Activated B cell treated with CpG ODN at 0.5 μM for 24 hours (primary cell): Measurements from ENCODE around the gene SRSF5. TPM values are rescaled to one million over a fixed set of nuclear protein-coding genes. Genes with fewer than 3 reads are reported as not detected.

Source experiments
- ATAC-seq: fragments of 200-7000 bp; cut with Tn5 transposase; one replicate; pipeline ENCODE4 v1.10.0; 2021; ENCODE audit warnings: low read depth, mild to moderate bottlenecking, moderate library complexity
- CTCF ChIA-PET: fragments of 350-600 bp; sonication (Branson Sonifier 250); formaldehyde crosslinking; loops from one replicate; lab custom pipeline; 2021; ENCODE audit warnings: antibody characterized with exemption; lab: Charles Lee
- POLR2A ChIA-PET: fragments of 350-600 bp; sonication (Branson Sonifier 250); formaldehyde crosslinking; loops from one replicate; lab custom pipeline; 2021; ENCODE audit warnings: antibody characterized with exemption; lab: Charles Lee
- DNase-seq: peaks from one replicate; pipeline ENCODE4 v3.0.0; 2022
- H3K27ac Mint-ChIP-seq: one replicate; pipeline ENCODE4 v1.8.0; 2020; ENCODE audit warnings: mixed read lengths
- H3K27me3 Mint-ChIP-seq: one replicate; pipeline ENCODE4 v1.8.0; 2021; ENCODE audit warnings: mixed read lengths
- H3K36me3 Mint-ChIP-seq: one replicate; pipeline ENCODE4 v1.8.0; 2021; ENCODE audit warnings: low read depth, mixed read lengths
- H3K4me1 Mint-ChIP-seq: one replicate; pipeline ENCODE4 v1.8.0; 2021; ENCODE audit warnings: mixed read lengths
- H3K4me3 Mint-ChIP-seq: one replicate; pipeline ENCODE4 v1.8.0; 2020; ENCODE audit warnings: mild to moderate bottlenecking, mixed read lengths
- H3K9me3 Mint-ChIP-seq: one replicate; pipeline ENCODE4 v1.8.0; 2020; ENCODE audit warnings: mixed read lengths
- CTCF ChIP-seq: fragments of 200-600 bp; IDR thresholded peaks from one replicate; pipeline ENCODE4 v1.8.0; 2022; ENCODE audit warnings: antibody characterized with exemption, mild to moderate bottlenecking
- intact Hi-C: fragments of 100-400 bp; cut with micrococcal nuclease; formaldehyde crosslinking; loops from one replicate; pipeline ENCODE4 v1.15.1; 2024
- total RNA-seq: library from RNA; stranded (reverse); gene quantifications from 2 replicates; pipeline ENCODE4 v1.2.3, GENCODE V29; 2022

Gene SRSF5
- total RNA-seq, 1 donor from 2014 or later, result 422 TPM

- Mint-ChIP-seq H3K4me1 (peaks cover 8% of the 10 kb centered on the region), H3K4me3 (no peak overlapping the region), H3K27me3 (no peaks in the 10 kb centered on the region), H3K27ac (no peak overlapping the region), H3K9me3 (no peaks in the 10 kb centered on the region), H3K36me3 (no peaks in the 10 kb centered on the region)
- intact Hi-C loops, result no loop called here
- ChIA-PET POLR2A (interaction anchor here (3.1 kb wide), 1 partner anchor 14 kb away, joined by 14 read pairs; the partner anchor contains the start of gene SRSF5), CTCF (no interaction called here)
- ATAC-seq (no peak), DNase-seq (no peak)
- TF ChIP-seq CTCF, result no peak
Measured at GRCh38 chr14:69752773-69753172, 14.2 kb upstream of the SRSF5 start.

GRCh38 chr14:69753860-69754259, 13.1 kb upstream of the SRSF5 start:
- CTCF ChIA-PET, result no interaction called here
- no peak for TF ChIP-seq CTCF
- no peaks in the 10 kb centered on the region for H3K27me3 Mint-ChIP-seq
- no peak overlapping the region for H3K27ac Mint-ChIP-seq
- ATAC-seq (no peak), DNase-seq (no peak)
- intact Hi-C loops, result no loop called here
- POLR2A ChIA-PET, result interaction anchor here (0.7 to 3.1 kb wide), 2 partner anchors 13 to 1967 kb away, joined by 3 to 14 read pairs; partner anchors contain the start of gene SRSF5
- H3K4me1 Mint-ChIP-seq, result peaks cover 8% of the 10 kb centered on the region
- H3K9me3 Mint-ChIP-seq, result no peaks in the 10 kb centered on the region
- H3K36me3 Mint-ChIP-seq, result no peaks in the 10 kb centered on the region
- no peak overlapping the region for H3K4me3 Mint-ChIP-seq

- Mint-ChIP-seq H3K4me3 (no peak overlapping the region), H3K27me3 (no peaks in the 10 kb centered on the region), H3K9me3 (no peaks in the 10 kb centered on the region), H3K4me1 (peaks cover 8% of the 10 kb centered on the region), H3K27ac (no peak overlapping the region), H3K36me3 (no peaks in the 10 kb centered on the region)
- CTCF ChIA-PET, result no interaction called here
- no peak for TF ChIP-seq CTCF
- POLR2A ChIA-PET, result interaction anchor here (0.6 to 3.1 kb wide), 2 partner anchors 13 to 66 kb away, joined by 3 to 14 read pairs; partner anchors contain the start of gene SRSF5
- intact Hi-C loops, result no loop called here
- DNase-seq (no peak), ATAC-seq (no peak)
Measured at GRCh38 chr14:69754487-69754886, 12.5 kb upstream of the SRSF5 start.

GRCh38 chr14:69755296-69755695, 11.6 kb upstream of the SRSF5 start:
- Mint-ChIP-seq H3K27me3 (no peaks in the 10 kb centered on the region), H3K4me3 (no peak overlapping the region), H3K9me3 (no peaks in the 10 kb centered on the region), H3K4me1 (peaks cover 8% of the 10 kb centered on the region), H3K36me3 (no peaks in the 10 kb centered on the region), H3K27ac (no peak overlapping the region)
- CTCF ChIA-PET, result no interaction called here
- DNase-seq (no peak), ATAC-seq (no peak)
- intact Hi-C loops, result no loop called here
- TF ChIP-seq CTCF, result no peak
- POLR2A ChIA-PET, result interaction anchor here (0.7 to 3.1 kb wide), 2 partner anchors 12 to 86 kb away, joined by 5 to 14 read pairs; partner anchors contain the start of gene SRSF5

GRCh38 chr14:69755784-69756183, 11.2 kb upstream of the SRSF5 start:
- POLR2A ChIA-PET, result interaction anchor here (3.1 kb wide), 1 partner anchor 11 kb away, joined by 14 read pairs; the partner anchor contains the start of gene SRSF5
- no peak for TF ChIP-seq CTCF
- no peak for ATAC-seq

More at GRCh38 chr14:69755784-69756183, 11.2 kb upstream of the SRSF5 start:
- no peaks in the 10 kb centered on the region for H3K36me3 Mint-ChIP-seq
- H3K27ac Mint-ChIP-seq, result no peak overlapping the region
- CTCF ChIA-PET, result no interaction called here
- DNase-seq, result no peak
- H3K4me3 Mint-ChIP-seq, result no peak overlapping the region
- intact Hi-C loops, result no loop called here
- peaks cover 8% of the 10 kb centered on the region for H3K4me1 Mint-ChIP-seq
- H3K27me3 Mint-ChIP-seq, result no peaks in the 10 kb centered on the region
- no peaks in the 10 kb centered on the region for H3K9me3 Mint-ChIP-seq
